Uterus (tissue), 2 donors: ENCODE measurements around the gene APOBEC3G.

ENCODE experiments used
- POLR2A ChIP-seq, 2 donors: fragments of 450-650 bp; IDR thresholded peaks; one replicate each; pipeline ENCODE4 v1.6.1; 2016; ENCODE audit warnings: antibody characterized with exemption in 2 of 2, mild to moderate bottlenecking in 1 of 2, moderate library complexity in 1 of 2
- TF ChIP-seq, protein P1 (sequence below), 4 experiments: fragments of 200-600 bp in 2 of 4; fragments of 450-650 bp in 2 of 4; sonication (generic) in 2 of 4; IDR thresholded peaks; one replicate each; pipeline ENCODE4 v1.5.1; 2016 to 2019; ENCODE audit warnings: antibody characterized with exemption in 4 of 4, mild to moderate bottlenecking in 2 of 4, moderate library complexity in 1 of 4

- no peak for TF ChIP-seq POLR2A (IDR thresholded peaks at IDR 0.05)
- TF ChIP-seq, protein P1, sequence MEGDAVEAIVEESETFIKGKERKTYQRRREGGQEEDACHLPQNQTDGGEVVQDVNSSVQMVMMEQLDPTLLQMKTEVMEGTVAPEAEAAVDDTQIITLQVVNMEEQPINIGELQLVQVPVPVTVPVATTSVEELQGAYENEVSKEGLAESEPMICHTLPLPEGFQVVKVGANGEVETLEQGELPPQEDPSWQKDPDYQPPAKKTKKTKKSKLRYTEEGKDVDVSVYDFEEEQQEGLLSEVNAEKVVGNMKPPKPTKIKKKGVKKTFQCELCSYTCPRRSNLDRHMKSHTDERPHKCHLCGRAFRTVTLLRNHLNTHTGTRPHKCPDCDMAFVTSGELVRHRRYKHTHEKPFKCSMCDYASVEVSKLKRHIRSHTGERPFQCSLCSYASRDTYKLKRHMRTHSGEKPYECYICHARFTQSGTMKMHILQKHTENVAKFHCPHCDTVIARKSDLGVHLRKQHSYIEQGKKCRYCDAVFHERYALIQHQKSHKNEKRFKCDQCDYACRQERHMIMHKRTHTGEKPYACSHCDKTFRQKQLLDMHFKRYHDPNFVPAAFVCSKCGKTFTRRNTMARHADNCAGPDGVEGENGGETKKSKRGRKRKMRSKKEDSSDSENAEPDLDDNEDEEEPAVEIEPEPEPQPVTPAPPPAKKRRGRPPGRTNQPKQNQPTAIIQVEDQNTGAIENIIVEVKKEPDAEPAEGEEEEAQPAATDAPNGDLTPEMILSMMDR (IDR thresholded peaks at IDR 0.05): no peak
Measured at GRCh38 chr22:39106326-39106725, 29.3 kb downstream of the APOBEC3G start.
